GM12873 (cell line): ENCODE measurements around the gene RNF144B.

Source experiments
- CTCF ChIP-seq: IDR thresholded peaks from 2 replicates; pipeline ENCODE4 v1.5.1; 2012; ENCODE audit warnings: low read depth, mild to moderate bottlenecking, moderate library complexity, low read length, control low read depth; ENCODE audit not compliant: insufficient read depth; ENCODE audit errors: missing control alignments

The RNF144B gene

DNA sequence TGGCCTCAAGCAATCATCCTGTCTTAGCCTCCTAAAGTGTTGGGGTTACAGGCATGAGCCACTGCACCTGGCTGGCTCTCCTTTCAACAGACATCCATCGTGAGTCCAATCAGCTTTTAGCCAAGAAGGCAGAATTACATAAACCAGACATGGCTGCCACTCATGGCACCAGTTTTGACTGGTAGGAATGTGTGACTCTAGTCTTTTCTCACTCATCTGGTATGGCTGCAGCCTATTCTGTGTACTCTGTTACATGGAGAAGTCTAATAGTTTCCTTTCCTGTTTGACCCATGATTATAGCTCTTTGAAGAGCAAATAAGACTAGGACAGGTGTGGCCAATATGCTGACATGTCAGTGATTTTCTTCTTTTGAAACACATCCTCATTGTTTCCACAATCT, 27.0 kb upstream of the RNF144B start:
- TF ChIP-seq CTCF, result no peak

GRCh38 chr6:18362058-18362561, 25.0 kb upstream of the RNF144B start:
- TF ChIP-seq CTCF, result no peak

GRCh38 chr6:18363746-18364145, 23.4 kb upstream of the RNF144B start:
- no peak for TF ChIP-seq CTCF

DNA sequence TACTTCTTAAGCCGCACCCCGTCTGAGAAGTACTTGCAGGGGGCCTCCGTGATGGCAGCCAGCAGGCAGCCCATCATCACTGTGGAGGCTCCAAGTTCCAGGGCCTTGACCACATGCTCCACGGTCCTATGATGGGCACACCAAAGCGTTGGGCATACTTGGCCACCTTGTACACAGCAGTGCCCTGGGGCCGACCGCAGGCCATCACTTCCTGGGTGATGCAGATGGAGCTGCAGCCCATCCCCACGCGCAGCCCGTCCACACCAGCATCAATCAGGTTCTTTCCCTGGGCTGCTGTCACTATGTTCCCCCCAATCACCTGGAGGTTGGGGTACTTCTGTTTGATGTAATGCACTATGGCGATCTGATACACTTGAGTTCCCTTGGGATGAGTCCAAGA, 19.8 kb upstream of the RNF144B start:
- no peak for TF ChIP-seq CTCF

- no peak for TF ChIP-seq CTCF
Observed at GRCh38 chr6:18368277-18369105, 18.7 kb upstream of the RNF144B start.

- TF ChIP-seq CTCF, result no peak
Observed at GRCh38 chr6:18371010-18371409, 16.1 kb upstream of the RNF144B start.

DNA sequence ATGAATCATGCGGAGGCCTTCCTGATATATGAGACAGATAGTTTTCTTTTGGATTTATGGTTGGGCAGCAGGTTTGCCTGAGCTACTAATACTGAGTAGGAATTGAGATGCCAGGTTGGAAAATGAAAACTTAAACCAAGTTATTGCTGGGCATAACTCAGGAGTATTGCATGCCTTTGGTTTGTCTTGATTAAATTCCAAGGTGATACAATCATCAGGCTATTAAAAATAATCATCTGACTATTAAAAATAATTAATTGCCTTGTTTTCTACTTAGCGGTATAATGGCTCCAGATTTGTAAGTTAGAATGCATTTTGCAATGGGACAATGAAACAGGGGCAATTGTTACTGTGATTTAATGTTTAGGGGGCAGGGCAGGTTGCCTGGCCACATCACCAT, 15.5 kb upstream of the RNF144B start:
- no peak for TF ChIP-seq CTCF
